GM18867 (cell line): Measurements from ENCODE around the gene OSGIN1.
"Not testable (repeated sequence)": the region's sequence is repeated elsewhere in the genome, so short reads cannot be mapped to it uniquely, and the experiment has no call there.

Experiments
- ATAC-seq: cut with Tn5 transposase; IDR thresholded peaks from one replicate; pipeline ENCODE4 v1.9.1; 2021; ENCODE audit warnings: mild to moderate bottlenecking, moderate library complexity; ENCODE audit not compliant: unreplicated experiment

OSGIN1 gene

GRCh38 chr16:83940630-83941378 is 12.2 kb upstream of the OSGIN1 start:
- ATAC-seq = no peak

DNA sequence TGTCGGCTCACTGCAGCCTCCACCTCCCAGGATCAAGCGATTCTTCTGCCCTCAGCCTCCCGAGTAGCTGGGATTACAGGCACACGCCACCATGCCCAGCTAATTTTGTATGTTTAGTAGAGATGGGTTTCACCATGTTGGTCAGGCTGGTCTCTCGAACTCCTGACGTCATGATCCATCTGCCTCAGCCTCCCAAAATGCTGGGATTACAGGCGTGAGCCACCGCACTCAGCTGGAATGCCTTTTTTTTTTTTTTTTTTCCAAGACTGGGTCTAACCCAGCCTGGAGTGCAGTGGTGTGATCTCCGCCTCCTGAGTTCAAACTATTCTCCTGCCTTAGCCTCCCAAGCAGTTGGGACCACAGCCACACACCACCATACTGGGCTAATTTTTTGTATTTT is 11.5 kb upstream of the OSGIN1 start:
- not testable (repeated sequence) for ATAC-seq

- ATAC-seq = no peak
Measured at GRCh38 chr16:83942074-83942473, 11.0 kb upstream of the OSGIN1 start.

DNA sequence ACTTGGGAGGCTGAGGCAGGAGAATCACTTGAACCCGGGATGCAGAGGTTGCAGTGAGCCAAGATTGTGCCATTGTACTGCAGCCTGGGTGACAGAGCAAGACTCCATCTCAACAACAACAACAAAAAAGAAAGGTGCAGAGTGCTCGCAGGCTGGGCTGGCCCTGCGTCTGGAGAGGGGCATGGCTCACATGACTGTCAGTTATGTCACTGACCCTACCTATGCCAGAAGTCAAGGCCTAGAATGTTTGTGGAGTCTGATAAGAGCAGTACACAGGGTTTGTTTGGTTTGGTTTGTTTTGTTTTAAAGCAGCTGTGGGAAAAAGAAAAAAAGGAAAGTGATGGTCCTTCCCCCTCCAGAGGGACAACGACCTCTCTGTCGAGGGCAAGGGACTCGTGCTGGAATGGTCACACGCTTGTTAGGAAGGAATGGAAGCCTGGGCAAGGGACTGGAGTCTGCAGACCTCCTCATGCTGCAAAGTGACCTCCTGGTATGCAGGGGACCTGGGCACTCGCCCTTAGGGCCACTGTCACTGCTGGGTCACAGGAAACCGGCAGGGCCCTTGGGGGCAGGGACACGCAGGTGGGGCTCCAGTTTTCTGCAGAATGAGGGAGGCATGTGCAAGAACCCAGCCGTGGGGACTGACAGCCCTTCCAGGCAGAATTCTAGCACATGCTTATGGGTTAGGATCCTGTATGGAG is 10.1 kb upstream of the OSGIN1 start:
- no peak for ATAC-seq

GRCh38 chr16:83943516-83944050 is 9.5 kb upstream of the OSGIN1 start:
- no peak for ATAC-seq

DNA sequence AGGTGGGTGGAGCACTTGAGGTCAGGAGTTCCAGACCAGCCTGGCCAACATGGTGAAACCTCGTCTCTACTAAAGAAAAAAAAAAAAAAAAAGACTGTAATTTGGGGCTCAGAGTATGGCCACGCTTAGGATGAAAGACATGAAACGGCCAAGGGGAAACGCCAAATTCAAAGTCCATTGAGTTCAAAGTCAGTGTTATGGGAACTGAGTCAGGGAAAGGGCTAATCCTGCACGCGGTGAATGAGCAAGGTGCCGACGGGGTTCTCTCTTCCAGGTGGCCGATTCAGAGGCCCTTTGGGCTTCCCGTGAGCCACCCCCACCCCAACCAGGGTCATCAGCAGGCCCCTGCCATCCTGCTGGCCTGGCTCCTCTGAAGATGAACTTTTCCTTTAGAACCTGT is 7.5 kb upstream of the OSGIN1 start:
- ATAC-seq = no peak

DNA sequence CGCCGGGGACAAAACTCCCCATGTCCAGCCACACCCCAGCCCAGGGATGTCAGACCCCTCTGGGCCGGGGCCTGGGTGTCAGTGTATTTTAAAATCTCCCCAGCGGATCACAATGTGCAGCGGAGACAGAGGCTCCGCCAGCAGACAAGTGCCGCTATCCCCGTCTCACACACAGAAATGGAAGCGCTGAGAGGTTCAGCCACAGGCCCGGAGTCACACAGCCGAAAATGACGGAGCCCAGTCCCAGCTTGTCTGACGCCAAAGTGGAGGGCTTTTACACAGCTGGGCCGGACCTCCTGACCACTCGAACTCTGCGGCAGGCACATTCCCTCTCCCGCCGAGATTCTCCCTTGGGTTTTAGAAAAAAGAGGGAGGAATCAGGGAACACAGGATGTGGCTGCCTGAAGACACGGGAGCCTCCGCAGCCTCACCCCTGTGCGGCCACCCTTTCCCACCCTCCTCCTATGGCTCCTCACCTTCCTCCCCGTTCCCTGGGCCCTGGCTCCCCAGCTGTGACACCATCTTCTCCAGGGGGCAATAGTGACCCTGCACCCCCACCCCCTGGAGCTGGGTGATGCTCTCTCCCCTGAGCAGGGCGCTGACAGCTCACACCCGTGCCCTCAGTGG is 6.8 kb upstream of the OSGIN1 start:
- ATAC-seq = no peak

DNA sequence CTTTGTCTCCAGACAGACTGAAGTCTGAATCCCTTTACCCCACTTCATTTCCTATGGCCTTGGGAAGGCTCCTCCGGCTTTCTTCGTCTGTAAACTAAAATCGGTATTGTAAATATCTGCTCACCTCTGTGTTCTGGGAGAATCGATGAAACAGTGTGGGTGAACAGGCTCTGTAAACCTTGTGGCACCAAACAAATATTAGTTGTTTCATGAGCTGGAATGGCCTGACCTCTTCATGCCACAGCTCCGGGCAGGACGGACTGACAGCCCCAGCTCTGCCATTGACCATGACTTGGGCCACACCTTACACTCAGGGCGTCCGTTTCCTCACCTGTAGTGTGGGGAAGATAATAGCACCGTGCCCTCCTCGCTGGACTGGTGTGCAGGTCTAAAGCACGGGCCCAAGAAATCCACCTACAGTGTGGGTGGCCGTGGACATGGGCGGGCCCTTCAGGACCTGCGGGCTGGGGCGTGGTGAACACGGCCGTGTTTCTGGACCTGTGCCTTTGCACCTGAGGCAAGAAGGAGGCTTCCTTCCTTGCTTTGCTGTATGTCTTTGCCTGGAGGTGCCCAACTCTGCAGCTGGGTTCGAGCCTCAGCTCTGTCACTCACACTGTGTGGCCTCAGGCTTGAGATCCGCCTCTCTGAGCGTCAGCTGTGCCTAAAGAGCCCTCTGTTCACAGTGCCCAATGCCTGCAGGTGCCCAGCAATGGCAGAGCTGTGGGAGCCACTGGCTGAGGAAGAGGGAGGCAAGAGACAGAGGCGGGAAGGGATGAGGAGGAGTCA is 6.1 kb upstream of the OSGIN1 start:
- ATAC-seq = no peak

- ATAC-seq = no peak
Measured at GRCh38 chr16:83947642-83948234, 5.3 kb upstream of the OSGIN1 start.

GRCh38 chr16:83948914-83949723 is 3.9 kb upstream of the OSGIN1 start:
- no peak for ATAC-seq

DNA sequence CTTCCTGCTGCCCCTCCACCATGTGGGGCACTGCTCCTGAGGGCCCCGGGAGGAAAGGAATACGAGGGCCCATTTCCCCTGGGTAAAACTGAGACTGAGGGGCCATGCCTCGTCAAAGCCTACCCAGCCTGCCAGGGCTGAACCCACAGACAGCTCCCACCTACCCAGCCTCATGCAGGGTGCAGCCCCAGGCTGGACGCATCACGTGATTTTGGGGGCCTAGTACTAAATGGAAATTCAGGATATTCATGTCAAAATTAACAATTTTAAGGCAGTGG is 3.4 kb upstream of the OSGIN1 start:
- no peak for ATAC-seq

GRCh38 chr16:83950862-83951399 is 2.1 kb upstream of the OSGIN1 start:
- ATAC-seq = not testable (repeated sequence)

GRCh38 chr16:83951544-83951943 is 1.5 kb upstream of the OSGIN1 start:
- no peak for ATAC-seq

GRCh38 chr16:83952587-83952939 is 477 bp upstream of the OSGIN1 start:
- no peak for ATAC-seq

DNA sequence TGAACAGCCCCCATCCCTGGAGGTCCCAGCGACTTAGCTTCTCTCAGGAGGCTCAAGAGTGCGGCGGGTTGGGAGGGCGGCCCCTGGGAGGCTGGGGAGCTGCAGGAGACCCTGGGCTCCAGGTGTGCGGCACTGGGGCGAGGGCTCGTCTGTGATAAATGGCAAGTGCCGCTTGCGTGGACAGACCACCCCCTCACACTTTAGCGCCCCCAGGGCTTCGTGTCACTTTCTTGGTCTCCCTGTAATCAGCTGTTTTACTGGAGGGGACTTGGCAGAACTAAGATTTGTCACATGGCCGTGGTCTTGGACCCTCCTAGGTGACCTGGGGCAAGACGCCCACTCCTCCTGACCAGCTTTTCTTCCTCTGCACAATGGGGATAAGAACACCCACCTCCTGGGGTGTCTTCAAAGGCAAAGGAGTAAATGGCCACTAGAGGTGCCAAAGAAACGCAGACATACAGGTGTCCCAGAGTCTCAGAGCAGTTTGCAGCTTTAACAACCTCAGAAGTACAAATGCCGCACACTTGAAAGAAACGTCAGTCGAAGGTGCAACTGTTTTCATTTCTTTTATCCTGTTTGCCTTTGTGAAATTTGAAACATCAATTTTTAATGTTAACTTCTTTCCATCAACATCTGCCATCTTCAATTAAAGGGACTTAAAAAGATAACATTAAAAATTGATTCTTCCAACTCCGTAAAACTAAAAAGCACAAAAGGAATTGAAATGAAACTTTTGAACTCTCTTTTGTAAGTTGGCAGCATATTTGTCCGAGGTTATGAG is 946 bp downstream of the OSGIN1 start:
- ATAC-seq = no peak

GRCh38 chr16:83954577-83955016 is 1.6 kb downstream of the OSGIN1 start:
- no peak for ATAC-seq

- ATAC-seq = no peak
Measured at GRCh38 chr16:83955218-83956130, 2.4 kb downstream of the OSGIN1 start.
